Aorta (tissue), 5 donors: ENCODE measurements around the gene AMBRA1. TPM values are rescaled to one million over a fixed set of nuclear protein-coding genes. Genes with fewer than 3 reads are reported as not detected.

Source experiments
- ATAC-seq: fragments of 200-7000 bp; cut with Tn5 transposase; one replicate; pipeline ENCODE4 v1.9.1; 2022; ENCODE audit warnings: moderate library complexity; ENCODE audit not compliant: low FRiP score
- DNase-seq, 2 donors: peaks; one replicate each; pipeline ENCODE4 v3.0.0-alpha.2; 2020
- H3K27ac ChIP-seq, 2 donors: one replicate each; pipeline ENCODE4 v1.5.1; 2013; ENCODE audit warnings: low read length in 2 of 2, mild to moderate bottlenecking in 2 of 2, moderate library complexity in 2 of 2, control low read depth in 1 of 2, inconsistent platforms in 1 of 2, low read depth in 1 of 2
- H3K27me3 ChIP-seq, 2 donors: one replicate each; pipeline ENCODE4 v1.6.1; 2013; ENCODE audit warnings: control low read depth in 1 of 2, low read length in 1 of 2, mild to moderate bottlenecking in 1 of 2, moderate library complexity in 1 of 2; ENCODE audit not compliant: insufficient read depth in 2 of 2, control insufficient read depth in 1 of 2
- H3K36me3 ChIP-seq, 2 donors: one replicate each; pipeline ENCODE4 v1.6.1; 2013; ENCODE audit warnings: control low read depth in 1 of 2, low read length in 1 of 2, mild to moderate bottlenecking in 1 of 2; ENCODE audit not compliant: insufficient read depth in 2 of 2, control insufficient read depth in 1 of 2
- H3K4me1 ChIP-seq, 2 donors: one replicate each; pipeline ENCODE4 v1.6.1; 2013; ENCODE audit warnings: low read length in 2 of 2, control low read depth in 1 of 2, mild to moderate bottlenecking in 1 of 2, moderate library complexity in 1 of 2; ENCODE audit not compliant: insufficient read depth in 2 of 2, control insufficient read depth in 1 of 2
- H3K4me3 ChIP-seq, 2 donors: one replicate each; pipeline ENCODE4 v1.5.1; 2013; ENCODE audit warnings: low read length in 2 of 2, control low read depth in 1 of 2, mild to moderate bottlenecking in 1 of 2
- H3K9me3 ChIP-seq: one replicate; pipeline ENCODE4 v1.6.1; 2013; ENCODE audit warnings: mild to moderate bottlenecking, low read length; ENCODE audit not compliant: control insufficient read depth
- WGBS, 2 donors: extraction: QIAGEN DNeasy Blood & Tissue Kit; methylation state at CpG; one replicate each; pipeline ENCODE4 v1.1.7; 2013; 5-methylcytosine and 5-hydroxymethylcytosine counted together
- intact Hi-C, 2 donors: fragments of 100-400 bp; cut with DNase I; formaldehyde crosslinking; loops; one replicate each; pipeline versions ENCODE4 v1.14.2 to v1.15.0; 2022
- polyA plus RNA-seq, 2 donors: library from polyadenylated mRNA; stranded (reverse); fragments of 200-250 nt; gene quantifications; one replicate each; pipeline ENCODE4 v1.2.3, GENCODE V29; 2013
- total RNA-seq, 2 donors: library from RNA; stranded (reverse); fragmentation: NEBNext Ultra II Directional; extraction: Animal tissue kit (Norgen Biotek cat#: 25700); gene quantifications; one replicate each; pipeline ENCODE4 v1.2.1, GENCODE V29; 2021
- donor health status: healthy with polysubstance abuse.
- donor health status: Bipolar disorder and iron deficiency.
- donor health status: DM: no; HTN: no; CAD: no.
- donor health status: DM: no; HTN: no; CAD: no.
- donor health status: DM: yes; HTN: yes; CAD: no.

AMBRA1 gene
- total and polyA plus RNA-seq, 4 donors, result 2.6 to 35.0 (median 16.8) TPM

DNA sequence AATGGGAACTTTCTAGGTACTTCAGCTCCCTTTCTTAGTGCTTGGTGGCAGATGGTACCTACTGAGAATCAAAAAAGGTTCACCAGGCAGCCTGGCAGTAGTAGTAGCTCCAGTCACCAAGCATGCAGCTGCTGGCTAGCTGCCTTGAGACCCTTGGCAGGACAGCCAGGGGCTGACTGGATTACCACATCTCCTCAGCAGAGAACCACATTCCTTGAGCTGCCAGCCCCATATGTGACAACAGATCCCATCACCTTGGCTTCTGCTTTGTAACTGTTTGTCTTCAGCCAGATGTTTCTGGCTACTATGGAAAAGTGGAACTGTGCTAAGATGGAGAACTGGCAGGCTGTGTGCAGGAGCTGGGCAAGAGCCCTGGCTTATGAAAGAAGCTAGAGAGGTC, 162.6 kb downstream of the AMBRA1 start:
- intact Hi-C loops, result no loop called here
- no peaks in the 10 kb centered on the region for H3K27me3 ChIP-seq
- H3K27ac ChIP-seq, result no peak overlapping the region
- H3K4me3 ChIP-seq, result no peak overlapping the region
- H3K9me3 ChIP-seq, result no peaks in the 10 kb centered on the region
- H3K4me1 ChIP-seq, result no peaks in the 10 kb centered on the region
- DNase-seq, result no peak
- H3K36me3 ChIP-seq, result peaks cover 6 to 15% of the 10 kb centered on the region in 2 donors
- no peak for ATAC-seq

- no peak overlapping the region for H3K27ac ChIP-seq
- no peaks in the 10 kb centered on the region for H3K9me3 ChIP-seq
- intact Hi-C loops, result no loop called here
- no peaks in the 10 kb centered on the region for H3K27me3 ChIP-seq
- 86 to 89% methylated on average over 3 of the region's 3 CpGs for WGBS, 2 donors
- DNase-seq (no peak), ATAC-seq (no peak)
- H3K4me3 ChIP-seq, result no peak overlapping the region
- H3K4me1 ChIP-seq, result no peaks in the 10 kb centered on the region
- peaks cover 4 to 12% of the 10 kb centered on the region in 2 donors for H3K36me3 ChIP-seq
These were observed 164.1 kb downstream of the AMBRA1 start for GRCh38 chr11:46429717-46430116.

DNA sequence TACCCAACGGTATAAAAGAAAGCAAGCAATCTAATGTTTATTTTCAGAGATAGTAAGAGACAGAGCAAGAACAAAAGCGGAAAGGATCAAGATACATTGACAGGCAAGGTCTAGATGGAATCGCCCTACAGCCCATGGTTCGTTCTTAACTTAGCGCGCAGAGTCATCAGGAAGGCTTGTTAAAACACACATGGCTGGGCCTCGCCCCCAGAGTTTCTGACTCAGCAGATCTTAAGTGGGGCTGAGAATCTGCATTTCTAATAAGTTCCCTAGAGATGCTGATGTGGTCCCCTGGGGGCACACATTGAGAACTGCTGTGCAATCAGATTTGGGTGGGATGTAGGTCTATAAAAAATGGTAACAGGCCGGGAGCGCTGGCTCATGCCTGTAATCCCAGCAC, 166.5 kb downstream of the AMBRA1 start:
- ATAC-seq, result no peak
- peaks cover 0 to 4% of the 10 kb centered on the region in 2 donors for H3K36me3 ChIP-seq
- no peaks in the 10 kb centered on the region for H3K4me1 ChIP-seq
- no peaks in the 10 kb centered on the region for H3K9me3 ChIP-seq
- H3K27ac ChIP-seq, result no peak overlapping the region
- H3K4me3 ChIP-seq, result no peak overlapping the region
- 79 to 82% methylated on average over 9 of the region's 9 CpGs for WGBS, 2 donors
- intact Hi-C loops, result no loop called here
- H3K27me3 ChIP-seq, result no peaks in the 10 kb centered on the region
- no peak for DNase-seq

DNA sequence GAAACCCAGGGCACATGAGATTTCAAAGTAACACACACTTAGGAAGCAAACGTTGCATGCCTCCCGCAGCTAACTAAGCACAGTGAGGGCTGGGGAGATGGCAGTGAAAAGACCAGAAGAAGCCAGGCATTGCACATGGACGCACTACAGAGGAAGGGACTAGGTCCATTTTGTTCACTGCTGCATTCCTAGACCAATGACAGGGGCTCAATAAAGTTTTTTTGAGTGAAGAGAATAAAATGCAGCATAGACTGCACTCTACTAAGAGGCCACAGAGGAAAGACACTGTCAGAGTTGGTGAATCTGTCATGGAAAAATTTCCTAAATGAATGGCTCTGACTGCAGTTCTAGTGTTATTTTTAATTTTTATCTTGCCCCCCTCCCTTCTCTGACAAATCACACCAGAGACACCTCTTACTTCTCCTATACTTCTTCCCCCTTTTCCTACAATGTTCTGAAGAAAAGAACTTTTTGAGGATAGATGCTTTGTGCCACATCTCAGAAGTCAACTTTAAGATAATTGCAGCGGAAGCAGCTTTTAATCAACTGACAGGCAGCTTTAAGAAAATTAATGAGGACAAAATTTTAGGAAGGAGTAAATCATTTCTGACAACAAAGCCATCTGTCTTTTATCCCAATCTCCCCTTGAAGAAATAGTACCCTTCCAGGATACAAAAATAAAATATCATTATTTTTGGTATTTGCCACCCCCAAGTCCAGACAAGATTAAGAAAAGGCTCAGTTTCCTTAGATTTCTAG, 167.4 kb downstream of the AMBRA1 start:
- no peaks in the 10 kb centered on the region for H3K9me3 ChIP-seq
- H3K27ac ChIP-seq, result no peak overlapping the region
- H3K36me3 ChIP-seq, result peaks cover 0 to 4% of the 10 kb centered on the region in 2 donors
- ATAC-seq (no peak), DNase-seq (no peak)
- intact Hi-C loops, result no loop called here
- no peaks in the 10 kb centered on the region for H3K27me3 ChIP-seq
- 74 to 75% methylated on average over 4 of the region's 4 CpGs for WGBS, 2 donors
- no peak overlapping the region for H3K4me3 ChIP-seq
- H3K4me1 ChIP-seq, result no peaks in the 10 kb centered on the region

DNA sequence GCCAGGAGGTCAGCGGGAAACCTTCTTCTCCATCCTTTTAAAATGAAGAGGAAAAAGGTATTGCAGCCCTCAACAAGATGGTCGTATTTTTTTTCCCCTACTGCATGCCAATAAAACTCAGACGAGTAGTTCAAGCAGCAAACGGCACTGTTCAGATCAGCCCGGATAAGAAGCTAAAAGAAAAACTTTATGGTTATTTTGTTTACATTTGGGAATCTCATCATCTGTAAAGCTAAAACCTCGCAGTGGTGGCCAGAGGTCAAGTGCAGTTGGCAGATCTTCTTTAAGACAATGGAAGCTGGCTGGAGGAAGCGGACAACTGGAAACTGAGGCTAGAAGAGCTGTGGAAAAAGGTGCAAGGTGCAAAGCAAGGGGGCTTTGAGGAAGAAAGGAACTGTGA, 171.2 kb downstream of the AMBRA1 start:
- H3K4me1 ChIP-seq, result no peaks in the 10 kb centered on the region
- no peaks in the 10 kb centered on the region for H3K27me3 ChIP-seq
- intact Hi-C loops, result no loop called here
- no peak overlapping the region for H3K27ac ChIP-seq
- H3K4me3 ChIP-seq, result no peak overlapping the region
- H3K36me3 ChIP-seq, result no peaks in the 10 kb centered on the region
- ATAC-seq, result no peak
- DNase-seq, result no peak
- H3K9me3 ChIP-seq, result no peaks in the 10 kb centered on the region
- WGBS, 2 donors, result 74 to 75% methylated on average over 7 of the region's 7 CpGs

DNA sequence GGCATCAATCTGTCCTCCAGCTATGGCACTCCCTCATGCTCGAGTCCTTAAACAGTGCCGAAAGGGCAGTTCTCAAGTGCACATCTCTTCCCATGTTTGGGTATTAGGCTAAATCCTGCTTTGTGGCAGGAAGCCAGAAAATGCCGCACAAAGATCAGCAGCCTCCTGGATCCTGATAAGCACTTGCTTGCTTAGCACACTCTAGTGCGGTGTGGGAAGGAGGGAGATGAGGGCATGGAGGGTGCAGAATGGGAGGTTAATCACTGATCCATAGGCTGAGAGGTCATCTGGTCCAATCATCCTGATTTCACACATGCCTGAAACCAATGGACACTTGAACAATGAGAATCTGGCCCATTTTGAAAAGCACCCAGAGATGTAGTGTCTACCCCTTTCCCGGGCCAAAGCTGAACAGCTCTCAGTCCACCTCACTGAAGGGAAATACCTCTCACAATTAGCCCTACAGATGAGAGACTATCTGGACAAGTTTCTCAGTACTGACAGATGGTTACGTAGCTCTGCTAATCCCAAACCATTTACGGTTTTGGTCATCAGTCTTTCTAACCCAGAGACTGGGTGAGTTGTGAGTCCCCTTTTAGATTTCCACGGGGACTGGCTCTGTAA, 172.5 kb downstream of the AMBRA1 start:
- H3K27ac ChIP-seq, result no peak overlapping the region
- 75% methylated on average over 8 of the region's 8 CpGs for WGBS, 2 donors
- H3K4me3 ChIP-seq, result no peak overlapping the region
- H3K36me3 ChIP-seq, result peaks cover 0 to 2% of the 10 kb centered on the region in 2 donors
- no peaks in the 10 kb centered on the region for H3K4me1 ChIP-seq
- intact Hi-C loops, result no loop called here
- DNase-seq (no peak), ATAC-seq (no peak)
- no peaks in the 10 kb centered on the region for H3K27me3 ChIP-seq
- H3K9me3 ChIP-seq, result no peaks in the 10 kb centered on the region

GRCh38 chr11:46420513-46420912, 173.3 kb downstream of the AMBRA1 start:
- Histone ChIP-seq H3K27ac (no peak overlapping the region), H3K27me3 (no peaks in the 10 kb centered on the region), H3K4me3 (no peak overlapping the region), H3K36me3 (peaks cover 0 to 3% of the 10 kb centered on the region in 2 donors), H3K9me3 (no peaks in the 10 kb centered on the region), H3K4me1 (no peaks in the 10 kb centered on the region)
- WGBS, 2 donors, result 94 to 97% methylated on average over 1 of the region's 1 CpG
- no peak for ATAC-seq
- intact Hi-C loops, result no loop called here
- no peak for DNase-seq

GRCh38 chr11:46418751-46419150, 175.1 kb downstream of the AMBRA1 start:
- H3K4me1 ChIP-seq, result no peaks in the 10 kb centered on the region
- H3K4me3 ChIP-seq, result no peak overlapping the region
- no peaks in the 10 kb centered on the region for H3K27me3 ChIP-seq
- intact Hi-C loops, result no loop called here
- WGBS, 2 donors, result 88 to 90% methylated on average over 5 of the region's 5 CpGs
- DNase-seq (no peak), ATAC-seq (no peak)
- H3K36me3 ChIP-seq, result peaks cover 0 to 5% of the 10 kb centered on the region in 2 donors
- H3K27ac ChIP-seq, result no peak overlapping the region
- H3K9me3 ChIP-seq, result no peaks in the 10 kb centered on the region

DNA sequence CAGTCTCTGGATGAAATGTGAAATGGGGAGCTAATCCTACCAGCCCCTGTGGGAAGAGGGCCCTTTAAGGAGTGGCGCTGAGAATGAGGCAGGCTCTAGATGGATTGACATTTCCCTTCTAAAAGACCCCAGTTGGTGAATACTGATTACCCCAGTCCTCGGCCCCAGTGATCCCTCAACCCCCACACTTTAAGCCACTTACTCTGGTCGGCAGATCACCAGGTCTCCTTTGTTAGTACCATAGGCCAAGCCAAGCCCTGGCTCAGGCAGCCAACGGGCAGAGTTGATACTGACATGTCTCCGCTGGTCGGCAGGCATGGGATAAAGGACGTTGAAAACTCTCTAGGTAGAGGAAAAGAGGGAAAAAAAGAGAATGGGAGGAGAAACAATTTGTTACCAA, 176.1 kb downstream of the AMBRA1 start:
- Histone ChIP-seq H3K4me1 (no peaks in the 10 kb centered on the region), H3K36me3 (peaks cover 0 to 5% of the 10 kb centered on the region in 2 donors), H3K9me3 (no peaks in the 10 kb centered on the region), H3K27me3 (no peaks in the 10 kb centered on the region), H3K27ac (no peak overlapping the region), H3K4me3 (no peak overlapping the region)
- 73 to 80% methylated on average over 7 of the region's 7 CpGs for WGBS, 2 donors
- no peak for ATAC-seq
- no peak for DNase-seq
- intact Hi-C loops, result no loop called here
